ENCODE results near the gene DPRX. TPM values are rescaled to one million over a fixed set of nuclear protein-coding genes. Genes with fewer than 3 reads are reported as not detected.

Gene DPRX
- total RNA-seq, 1 experiment from 2014 or later, result not detected

- TF ChIP-seq, protein P1, sequence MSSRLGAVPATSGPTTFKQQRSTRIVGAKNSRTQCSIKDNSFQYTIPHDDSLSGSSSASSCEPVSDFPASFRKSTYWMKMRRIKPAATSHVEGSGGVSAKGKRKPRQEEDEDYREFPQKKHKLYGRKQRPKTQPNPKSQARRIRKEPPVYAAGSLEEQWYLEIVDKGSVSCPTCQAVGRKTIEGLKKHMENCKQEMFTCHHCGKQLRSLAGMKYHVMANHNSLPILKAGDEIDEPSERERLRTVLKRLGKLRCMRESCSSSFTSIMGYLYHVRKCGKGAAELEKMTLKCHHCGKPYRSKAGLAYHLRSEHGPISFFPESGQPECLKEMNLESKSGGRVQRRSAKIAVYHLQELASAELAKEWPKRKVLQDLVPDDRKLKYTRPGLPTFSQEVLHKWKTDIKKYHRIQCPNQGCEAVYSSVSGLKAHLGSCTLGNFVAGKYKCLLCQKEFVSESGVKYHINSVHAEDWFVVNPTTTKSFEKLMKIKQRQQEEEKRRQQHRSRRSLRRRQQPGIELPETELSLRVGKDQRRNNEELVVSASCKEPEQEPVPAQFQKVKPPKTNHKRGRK (CRISPR knock-in tag; IDR thresholded peaks at IDR 0.05; ENCODE audit: borderline replicate concordance), result no peak
- TF ChIP-seq E2F1 (CRISPR knock-in tag; IDR thresholded peaks at IDR 0.05), result no peak
- TF ChIP-seq ZNF671 (CRISPR knock-in tag; IDR thresholded peaks at IDR 0.05), result no peak
- no peak for TF ChIP-seq TP53 (CRISPR knock-in tag; IDR thresholded peaks at IDR 0.05)
- TF ChIP-seq, protein P2, sequence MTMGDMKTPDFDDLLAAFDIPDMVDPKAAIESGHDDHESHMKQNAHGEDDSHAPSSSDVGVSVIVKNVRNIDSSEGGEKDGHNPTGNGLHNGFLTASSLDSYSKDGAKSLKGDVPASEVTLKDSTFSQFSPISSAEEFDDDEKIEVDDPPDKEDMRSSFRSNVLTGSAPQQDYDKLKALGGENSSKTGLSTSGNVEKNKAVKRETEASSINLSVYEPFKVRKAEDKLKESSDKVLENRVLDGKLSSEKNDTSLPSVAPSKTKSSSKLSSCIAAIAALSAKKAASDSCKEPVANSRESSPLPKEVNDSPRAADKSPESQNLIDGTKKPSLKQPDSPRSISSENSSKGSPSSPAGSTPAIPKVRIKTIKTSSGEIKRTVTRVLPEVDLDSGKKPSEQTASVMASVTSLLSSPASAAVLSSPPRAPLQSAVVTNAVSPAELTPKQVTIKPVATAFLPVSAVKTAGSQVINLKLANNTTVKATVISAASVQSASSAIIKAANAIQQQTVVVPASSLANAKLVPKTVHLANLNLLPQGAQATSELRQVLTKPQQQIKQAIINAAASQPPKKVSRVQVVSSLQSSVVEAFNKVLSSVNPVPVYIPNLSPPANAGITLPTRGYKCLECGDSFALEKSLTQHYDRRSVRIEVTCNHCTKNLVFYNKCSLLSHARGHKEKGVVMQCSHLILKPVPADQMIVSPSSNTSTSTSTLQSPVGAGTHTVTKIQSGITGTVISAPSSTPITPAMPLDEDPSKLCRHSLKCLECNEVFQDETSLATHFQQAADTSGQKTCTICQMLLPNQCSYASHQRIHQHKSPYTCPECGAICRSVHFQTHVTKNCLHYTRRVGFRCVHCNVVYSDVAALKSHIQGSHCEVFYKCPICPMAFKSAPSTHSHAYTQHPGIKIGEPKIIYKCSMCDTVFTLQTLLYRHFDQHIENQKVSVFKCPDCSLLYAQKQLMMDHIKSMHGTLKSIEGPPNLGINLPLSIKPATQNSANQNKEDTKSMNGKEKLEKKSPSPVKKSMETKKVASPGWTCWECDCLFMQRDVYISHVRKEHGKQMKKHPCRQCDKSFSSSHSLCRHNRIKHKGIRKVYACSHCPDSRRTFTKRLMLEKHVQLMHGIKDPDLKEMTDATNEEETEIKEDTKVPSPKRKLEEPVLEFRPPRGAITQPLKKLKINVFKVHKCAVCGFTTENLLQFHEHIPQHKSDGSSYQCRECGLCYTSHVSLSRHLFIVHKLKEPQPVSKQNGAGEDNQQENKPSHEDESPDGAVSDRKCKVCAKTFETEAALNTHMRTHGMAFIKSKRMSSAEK (CRISPR knock-in tag; IDR thresholded peaks at IDR 0.05; ENCODE audit: borderline replicate concordance), result no peak
- TF ChIP-seq, protein P3, sequence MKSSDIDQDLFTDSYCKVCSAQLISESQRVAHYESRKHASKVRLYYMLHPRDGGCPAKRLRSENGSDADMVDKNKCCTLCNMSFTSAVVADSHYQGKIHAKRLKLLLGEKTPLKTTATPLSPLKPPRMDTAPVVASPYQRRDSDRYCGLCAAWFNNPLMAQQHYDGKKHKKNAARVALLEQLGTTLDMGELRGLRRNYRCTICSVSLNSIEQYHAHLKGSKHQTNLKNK (CRISPR knock-in tag; IDR thresholded peaks at IDR 0.05), result no peak
Measured at GRCh38 chr19:53652476-53652875, 20.7 kb downstream of the DPRX start (continued).

DNA sequence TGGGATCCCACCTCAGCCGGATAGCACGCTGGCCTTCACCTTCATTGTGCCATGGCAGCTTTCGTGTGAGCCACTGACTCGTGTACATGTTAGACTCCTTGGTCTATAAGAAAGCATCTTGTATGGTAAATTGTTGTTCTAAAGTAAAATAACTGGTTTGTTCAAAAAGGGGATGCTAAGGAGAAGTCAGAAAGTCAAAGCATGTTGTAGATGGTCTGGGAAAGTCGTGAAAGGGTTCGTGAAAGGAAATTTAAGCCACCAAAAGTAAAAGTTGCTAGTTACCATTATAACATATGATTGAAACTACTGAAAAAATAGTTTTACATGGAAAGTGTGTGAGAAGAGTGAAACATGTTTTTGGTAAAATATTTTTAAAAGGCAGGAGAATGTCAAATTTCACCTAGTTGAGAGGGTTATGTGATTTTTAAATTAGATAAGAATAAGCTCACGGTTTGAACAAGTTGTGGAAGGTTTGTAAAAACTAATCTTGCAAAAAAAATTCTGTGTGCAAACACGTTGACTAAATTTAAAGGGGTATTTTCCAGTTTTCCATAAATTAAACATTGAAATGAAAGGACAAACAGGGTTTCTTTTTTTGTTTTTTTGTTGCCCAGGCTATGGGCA, 23.4 kb downstream of the DPRX start:
- Mint-ChIP-seq H3K9me3 (peaks cover 36% of the 10 kb centered on the region), H3K36me3 (peaks cover 47% of the 10 kb centered on the region), H3K27me3 (ENCODE audit: low read depth) (peaks cover 8% of the 10 kb centered on the region), H3K27ac (no peak overlapping the region), H3K4me3 (no peak overlapping the region), H3K4me1 (peaks cover 20% of the 10 kb centered on the region)
- ATAC-seq, result no peak
- ChIA-PET POLR2A (no interaction called here), CTCF (no interaction called here)
- no peak for DNase-seq (ENCODE audit: low spot score)
- TF ChIP-seq ZNF416 (CRISPR knock-in tag; IDR thresholded peaks at IDR 0.05) (no peak), FOXJ3 (CRISPR knock-in tag; IDR thresholded peaks at IDR 0.05; ENCODE audit: borderline replicate concordance) (no peak), CREB1 (CRISPR knock-in tag; IDR thresholded peaks at IDR 0.05) (no peak), ETV6 (CRISPR knock-in tag; IDR thresholded peaks at IDR 0.05) (no peak), JAZF1 (CRISPR knock-in tag; IDR thresholded peaks at IDR 0.05) (no peak), GABPB1 (CRISPR knock-in tag; IDR thresholded peaks at IDR 0.05) (no peak), MAX (CRISPR knock-in tag; IDR thresholded peaks at IDR 0.05) (no peak), SMAD3 (CRISPR knock-in tag; IDR thresholded peaks at IDR 0.05; ENCODE audit: borderline replicate concordance) (no peak), ZNF263 (CRISPR knock-in tag; IDR thresholded peaks at IDR 0.05; ENCODE audit: low read depth) (no peak)
- TF ChIP-seq, protein P4, sequence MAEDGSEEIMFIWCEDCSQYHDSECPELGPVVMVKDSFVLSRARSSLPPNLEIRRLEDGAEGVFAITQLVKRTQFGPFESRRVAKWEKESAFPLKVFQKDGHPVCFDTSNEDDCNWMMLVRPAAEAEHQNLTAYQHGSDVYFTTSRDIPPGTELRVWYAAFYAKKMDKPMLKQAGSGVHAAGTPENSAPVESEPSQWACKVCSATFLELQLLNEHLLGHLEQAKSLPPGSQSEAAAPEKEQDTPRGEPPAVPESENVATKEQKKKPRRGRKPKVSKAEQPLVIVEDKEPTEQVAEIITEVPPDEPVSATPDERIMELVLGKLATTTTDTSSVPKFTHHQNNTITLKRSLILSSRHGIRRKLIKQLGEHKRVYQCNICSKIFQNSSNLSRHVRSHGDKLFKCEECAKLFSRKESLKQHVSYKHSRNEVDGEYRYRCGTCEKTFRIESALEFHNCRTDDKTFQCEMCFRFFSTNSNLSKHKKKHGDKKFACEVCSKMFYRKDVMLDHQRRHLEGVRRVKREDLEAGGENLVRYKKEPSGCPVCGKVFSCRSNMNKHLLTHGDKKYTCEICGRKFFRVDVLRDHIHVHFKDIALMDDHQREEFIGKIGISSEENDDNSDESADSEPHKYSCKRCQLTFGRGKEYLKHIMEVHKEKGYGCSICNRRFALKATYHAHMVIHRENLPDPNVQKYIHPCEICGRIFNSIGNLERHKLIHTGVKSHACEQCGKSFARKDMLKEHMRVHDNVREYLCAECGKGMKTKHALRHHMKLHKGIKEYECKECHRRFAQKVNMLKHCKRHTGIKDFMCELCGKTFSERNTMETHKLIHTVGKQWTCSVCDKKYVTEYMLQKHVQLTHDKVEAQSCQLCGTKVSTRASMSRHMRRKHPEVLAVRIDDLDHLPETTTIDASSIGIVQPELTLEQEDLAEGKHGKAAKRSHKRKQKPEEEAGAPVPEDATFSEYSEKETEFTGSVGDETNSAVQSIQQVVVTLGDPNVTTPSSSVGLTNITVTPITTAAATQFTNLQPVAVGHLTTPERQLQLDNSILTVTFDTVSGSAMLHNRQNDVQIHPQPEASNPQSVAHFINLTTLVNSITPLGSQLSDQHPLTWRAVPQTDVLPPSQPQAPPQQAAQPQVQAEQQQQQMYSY (CRISPR knock-in tag; IDR thresholded peaks at IDR 0.05), result no peak
- TF ChIP-seq, protein P5, sequence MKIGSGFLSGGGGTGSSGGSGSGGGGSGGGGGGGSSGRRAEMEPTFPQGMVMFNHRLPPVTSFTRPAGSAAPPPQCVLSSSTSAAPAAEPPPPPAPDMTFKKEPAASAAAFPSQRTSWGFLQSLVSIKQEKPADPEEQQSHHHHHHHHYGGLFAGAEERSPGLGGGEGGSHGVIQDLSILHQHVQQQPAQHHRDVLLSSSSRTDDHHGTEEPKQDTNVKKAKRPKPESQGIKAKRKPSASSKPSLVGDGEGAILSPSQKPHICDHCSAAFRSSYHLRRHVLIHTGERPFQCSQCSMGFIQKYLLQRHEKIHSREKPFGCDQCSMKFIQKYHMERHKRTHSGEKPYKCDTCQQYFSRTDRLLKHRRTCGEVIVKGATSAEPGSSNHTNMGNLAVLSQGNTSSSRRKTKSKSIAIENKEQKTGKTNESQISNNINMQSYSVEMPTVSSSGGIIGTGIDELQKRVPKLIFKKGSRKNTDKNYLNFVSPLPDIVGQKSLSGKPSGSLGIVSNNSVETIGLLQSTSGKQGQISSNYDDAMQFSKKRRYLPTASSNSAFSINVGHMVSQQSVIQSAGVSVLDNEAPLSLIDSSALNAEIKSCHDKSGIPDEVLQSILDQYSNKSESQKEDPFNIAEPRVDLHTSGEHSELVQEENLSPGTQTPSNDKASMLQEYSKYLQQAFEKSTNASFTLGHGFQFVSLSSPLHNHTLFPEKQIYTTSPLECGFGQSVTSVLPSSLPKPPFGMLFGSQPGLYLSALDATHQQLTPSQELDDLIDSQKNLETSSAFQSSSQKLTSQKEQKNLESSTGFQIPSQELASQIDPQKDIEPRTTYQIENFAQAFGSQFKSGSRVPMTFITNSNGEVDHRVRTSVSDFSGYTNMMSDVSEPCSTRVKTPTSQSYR (CRISPR knock-in tag; IDR thresholded peaks at IDR 0.05), result no peak
- TF ChIP-seq, protein P6, sequence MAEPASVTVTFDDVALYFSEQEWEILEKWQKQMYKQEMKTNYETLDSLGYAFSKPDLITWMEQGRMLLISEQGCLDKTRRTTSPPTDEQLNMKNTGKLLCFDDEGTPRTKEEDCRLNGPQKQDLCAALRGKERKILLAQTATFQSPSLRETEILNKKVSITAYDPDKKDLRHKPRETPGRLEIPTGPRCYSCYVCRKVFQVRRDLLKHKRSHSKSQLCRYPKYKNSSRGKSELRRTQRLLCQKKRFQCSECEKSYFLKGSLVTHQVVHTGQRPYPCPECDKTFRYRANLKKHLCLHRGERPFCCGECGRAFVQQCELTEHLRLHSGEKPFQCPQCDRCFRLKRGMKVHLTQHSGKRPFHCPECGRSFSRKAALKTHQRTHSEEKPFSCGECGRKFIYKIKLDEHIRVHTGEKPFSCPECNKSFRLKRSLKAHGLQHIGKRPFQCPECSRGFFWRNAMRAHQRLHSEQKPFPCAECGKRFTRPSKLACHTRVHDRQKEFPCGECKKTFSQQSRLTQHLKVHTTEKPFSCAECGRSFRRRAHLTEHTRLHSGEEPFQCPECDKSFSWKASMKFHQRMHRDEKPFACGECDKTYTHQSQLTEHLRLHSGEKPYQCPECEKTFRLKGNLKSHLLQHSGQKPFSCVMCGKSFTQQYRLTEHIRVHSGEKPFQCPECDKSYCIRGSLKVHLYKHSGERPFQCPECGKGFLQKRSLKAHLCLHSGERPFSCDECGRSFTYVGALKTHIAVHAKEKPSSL (CRISPR knock-in tag; conservative IDR thresholded peaks at IDR 0.05), result no peak
- TF ChIP-seq, protein P3 (CRISPR knock-in tag; IDR thresholded peaks at IDR 0.05), result no peak

All from WTC11 (cell line).